ENCODE measurements around the gene ARHGEF3.

ARHGEF3 gene

GRCh38 chr3:56801662-56802377, at the start of gene ARHGEF3:
ARHGEF3 (minus strand) TSS chr3:56801949; CDS start chr3:56801798, 151 bp downstream.
- DNase-seq: peak; percentile 74

GRCh38 chr3:56849698-56850097, 47.9 kb upstream of the ARHGEF3 start:
- no peak for DNase-seq

GRCh38 chr3:56845505-56845904, 43.8 kb upstream of the ARHGEF3 start:
- DNase-seq: peak; percentile 59

- DNase-seq: no peak
Observed at GRCh38 chr3:56844536-56844935, 42.8 kb upstream of the ARHGEF3 start.

- peak; percentile 70 for DNase-seq
Observed at GRCh38 chr3:56839784-56840715, 38.3 kb upstream of the ARHGEF3 start.

- DNase-seq: no peak
Observed at GRCh38 chr3:56838448-56838847, 36.7 kb upstream of the ARHGEF3 start.

GRCh38 chr3:56837196-56837955, 35.6 kb upstream of the ARHGEF3 start:
- DNase-seq: no peak

GRCh38 chr3:56836276-56837163, 34.8 kb upstream of the ARHGEF3 start:
- no peak for DNase-seq

- no peak for DNase-seq
Observed at GRCh38 chr3:56835650-56836227, 34.0 kb upstream of the ARHGEF3 start.

GRCh38 chr3:56833536-56833935, 31.8 kb upstream of the ARHGEF3 start:
- DNase-seq: no peak

- DNase-seq: no peak
Observed at GRCh38 chr3:56833022-56833421, 31.3 kb upstream of the ARHGEF3 start.

GRCh38 chr3:56831572-56831971, 29.8 kb upstream of the ARHGEF3 start:
- no peak for DNase-seq

GRCh38 chr3:56830884-56831283, 29.1 kb upstream of the ARHGEF3 start:
- no peak for DNase-seq

- DNase-seq: no peak
Observed at GRCh38 chr3:56829533-56829932, 27.8 kb upstream of the ARHGEF3 start.

GRCh38 chr3:56826831-56827722, 25.3 kb upstream of the ARHGEF3 start:
- peak; percentile 12 for DNase-seq

GRCh38 chr3:56825567-56826438, 24.1 kb upstream of the ARHGEF3 start:
- peak; percentile 14 for DNase-seq

GRCh38 chr3:56823984-56824703, 22.4 kb upstream of the ARHGEF3 start:
- no peak for DNase-seq

- no peak for DNase-seq
Observed at GRCh38 chr3:56823421-56823926, 21.7 kb upstream of the ARHGEF3 start.

- no peak for DNase-seq
Observed at GRCh38 chr3:56822501-56822900, 20.8 kb upstream of the ARHGEF3 start.
